ENCODE data around the gene RPTN.

Gene RPTN

GRCh38 chr1:152112101-152112884 is 46.7 kb downstream of the RPTN start:
- in situ Hi-C loops (cut with MboI; ENCODE audit: low sequenced_read_pairs): no loop called here

GRCh38 chr1:152111515-152111968 is 47.5 kb downstream of the RPTN start:
- in situ Hi-C loops (cut with MboI; ENCODE audit: low sequenced_read_pairs): no loop called here

- in situ Hi-C loops (cut with MboI; ENCODE audit: low sequenced_read_pairs): no loop called here
These were observed 48.0 kb downstream of the RPTN start for GRCh38 chr1:152110860-152111514.

GRCh38 chr1:152110365-152110859 is 48.6 kb downstream of the RPTN start:
- in situ Hi-C loops (cut with MboI; ENCODE audit: low sequenced_read_pairs): no loop called here

DNA sequence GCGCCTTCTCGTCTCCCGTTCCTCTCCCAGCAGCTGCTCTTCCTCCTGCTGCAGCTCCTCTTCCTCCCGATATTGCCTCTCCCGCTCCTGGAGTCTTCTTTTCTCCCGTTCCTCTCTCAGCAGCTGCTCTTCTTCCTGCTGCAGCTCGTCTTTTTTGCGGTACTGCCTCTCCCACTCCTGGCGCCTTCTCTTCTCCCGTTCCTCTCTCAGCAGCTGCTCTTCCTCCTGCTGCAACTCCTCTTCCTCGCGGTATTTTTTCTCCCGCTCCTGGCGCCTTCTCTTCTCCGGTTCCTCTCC is 49.1 kb downstream of the RPTN start:
- in situ Hi-C loops (cut with MboI; ENCODE audit: low sequenced_read_pairs): no loop called here

GRCh38 chr1:152109231-152109997 is 49.6 kb downstream of the RPTN start:
- in situ Hi-C loops (cut with MboI; ENCODE audit: low sequenced_read_pairs): no loop called here

GRCh38 chr1:152108882-152109222 is 50.2 kb downstream of the RPTN start:
- in situ Hi-C loops (cut with MboI; ENCODE audit: low sequenced_read_pairs): no loop called here

DNA sequence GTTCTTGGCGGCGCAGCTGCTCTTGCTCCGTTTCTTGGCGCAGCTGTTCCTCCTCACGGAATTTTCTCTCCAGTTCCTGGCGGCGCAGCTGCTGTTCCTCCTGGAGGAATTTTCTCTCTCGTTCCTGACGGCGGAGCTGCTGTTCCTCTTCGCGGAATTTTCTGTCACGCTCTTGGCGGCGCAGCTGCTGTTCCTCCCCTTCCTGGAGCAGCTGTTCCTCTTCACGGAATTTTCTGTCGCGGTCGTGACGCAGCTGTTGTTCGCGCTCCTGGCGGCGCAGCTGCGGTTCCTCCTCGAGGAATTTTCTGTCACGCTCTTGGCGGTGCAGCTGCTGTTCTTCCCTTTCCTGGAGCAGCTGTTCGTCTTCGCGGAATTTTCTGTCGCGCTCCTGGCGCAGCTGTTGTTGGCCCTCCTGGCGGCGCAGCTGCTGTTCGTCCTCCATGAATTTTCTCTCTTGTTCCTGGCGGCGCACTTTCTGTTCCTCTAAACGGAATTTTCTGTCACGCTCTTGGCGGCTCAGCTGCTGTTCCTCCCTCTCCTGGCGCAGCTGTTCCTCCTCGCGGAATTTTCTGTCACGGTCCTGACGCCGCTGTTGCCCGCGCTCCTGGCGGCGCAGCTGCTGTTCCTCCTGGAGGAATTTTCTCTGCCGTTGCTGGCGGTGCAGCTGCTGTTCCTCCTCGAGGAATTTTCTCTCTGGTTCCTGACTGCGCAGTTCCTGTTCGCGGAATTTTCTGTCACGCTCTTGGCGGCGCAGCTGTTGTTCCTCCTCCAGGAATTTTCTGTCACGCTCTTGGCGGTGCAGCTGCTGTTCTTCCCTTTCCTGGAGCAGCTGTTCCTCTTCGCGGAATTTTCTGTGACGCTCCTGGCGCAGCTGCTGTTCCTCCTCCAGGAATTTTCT is 50.8 kb downstream of the RPTN start:
- in situ Hi-C loops (cut with MboI; ENCODE audit: low sequenced_read_pairs): no loop called here

DNA sequence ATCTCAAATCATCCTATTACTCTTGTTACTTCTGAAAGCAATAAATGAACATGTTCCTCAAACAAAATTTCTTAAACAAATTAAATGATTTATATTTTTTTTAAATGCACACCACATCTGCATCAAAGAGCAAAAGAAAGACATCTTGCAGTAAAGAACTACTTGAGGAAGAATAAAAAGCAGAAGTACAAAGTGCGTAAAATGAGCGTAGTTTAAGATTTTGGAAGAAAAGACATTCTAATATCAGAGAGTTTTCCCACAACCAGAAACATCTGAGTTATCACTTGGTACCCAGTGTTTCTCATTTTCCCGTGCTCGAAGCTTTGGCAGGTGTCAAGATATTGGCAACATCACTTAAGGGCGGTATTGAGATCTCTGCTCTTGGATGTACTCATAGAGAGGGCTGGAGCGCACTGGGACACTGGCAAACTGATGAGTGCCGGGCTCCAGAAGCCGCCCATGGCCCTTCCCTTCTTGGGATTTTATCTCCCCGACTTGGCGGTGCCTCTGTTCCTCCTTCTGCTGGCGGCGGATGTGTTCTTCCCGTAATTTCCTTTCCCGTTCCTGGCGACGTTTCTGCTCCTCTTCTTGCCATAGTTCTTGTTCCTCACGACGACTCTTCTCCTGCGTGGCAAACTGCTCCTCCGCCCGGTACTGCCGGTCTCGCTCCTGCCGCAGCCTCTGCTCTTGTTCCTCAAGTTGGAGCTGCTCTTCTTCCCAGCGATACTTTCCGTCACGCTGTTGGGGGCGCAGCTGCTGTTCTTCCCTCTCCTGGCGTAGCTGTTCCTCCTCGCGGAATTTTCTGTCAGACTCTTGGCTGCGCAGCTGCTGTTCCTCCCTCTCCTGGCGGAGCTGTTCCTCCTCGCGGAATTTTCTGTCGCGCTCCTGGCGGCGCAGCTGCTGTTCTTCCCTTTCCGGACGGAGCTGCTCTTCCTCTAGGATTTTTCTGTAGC is 51.7 kb downstream of the RPTN start:
- in situ Hi-C loops (cut with MboI; ENCODE audit: low sequenced_read_pairs): no loop called here

GRCh38 chr1:152104854-152105253 is 54.2 kb downstream of the RPTN start:
- in situ Hi-C loops (cut with MboI; ENCODE audit: low sequenced_read_pairs): no loop called here

Data from HL-60/S4 (cell line).